Measurements from ENCODE around the gene SUPV3L1. TPM values are rescaled to one million over a fixed set of nuclear protein-coding genes. Genes with fewer than 3 reads are reported as not detected.

SUPV3L1 gene
- total and polyA plus RNA-seq, 12 donors: 23.8 to 139 (median 38.0) TPM

DNA sequence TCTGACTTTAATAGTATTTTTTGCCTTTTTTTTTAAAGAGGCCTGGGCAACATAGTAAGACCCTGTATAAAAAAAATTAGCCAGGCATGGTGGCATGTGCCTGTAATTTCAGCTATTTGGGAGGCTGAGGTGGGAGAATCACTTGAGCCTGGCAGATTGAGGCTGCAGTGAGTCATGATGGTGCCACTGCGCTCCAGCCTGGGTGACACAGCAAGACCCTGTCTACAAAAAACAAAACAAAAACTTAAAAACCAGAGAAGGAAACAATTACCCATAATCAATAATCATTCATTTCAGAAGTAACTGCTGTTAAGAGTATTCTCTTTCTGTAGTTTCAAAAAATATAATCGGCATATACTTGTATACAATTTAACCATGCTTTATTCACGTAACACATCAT is 28.1 kb upstream of the SUPV3L1 start:
- TF ChIP-seq, protein P1, sequence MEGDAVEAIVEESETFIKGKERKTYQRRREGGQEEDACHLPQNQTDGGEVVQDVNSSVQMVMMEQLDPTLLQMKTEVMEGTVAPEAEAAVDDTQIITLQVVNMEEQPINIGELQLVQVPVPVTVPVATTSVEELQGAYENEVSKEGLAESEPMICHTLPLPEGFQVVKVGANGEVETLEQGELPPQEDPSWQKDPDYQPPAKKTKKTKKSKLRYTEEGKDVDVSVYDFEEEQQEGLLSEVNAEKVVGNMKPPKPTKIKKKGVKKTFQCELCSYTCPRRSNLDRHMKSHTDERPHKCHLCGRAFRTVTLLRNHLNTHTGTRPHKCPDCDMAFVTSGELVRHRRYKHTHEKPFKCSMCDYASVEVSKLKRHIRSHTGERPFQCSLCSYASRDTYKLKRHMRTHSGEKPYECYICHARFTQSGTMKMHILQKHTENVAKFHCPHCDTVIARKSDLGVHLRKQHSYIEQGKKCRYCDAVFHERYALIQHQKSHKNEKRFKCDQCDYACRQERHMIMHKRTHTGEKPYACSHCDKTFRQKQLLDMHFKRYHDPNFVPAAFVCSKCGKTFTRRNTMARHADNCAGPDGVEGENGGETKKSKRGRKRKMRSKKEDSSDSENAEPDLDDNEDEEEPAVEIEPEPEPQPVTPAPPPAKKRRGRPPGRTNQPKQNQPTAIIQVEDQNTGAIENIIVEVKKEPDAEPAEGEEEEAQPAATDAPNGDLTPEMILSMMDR (IDR thresholded peaks at IDR 0.05): no peak
- Histone ChIP-seq H3K4me3 (no peak overlapping the region), H3K9me3 (no peaks in the 10 kb centered on the region), H3K4me1 (peaks cover 0 to 8% (median 0%) of the 10 kb centered on the region in 9 donors), H3K27ac (no peak overlapping the region), H3K36me3 (peaks cover 0 to 9% (median 0%) of the 10 kb centered on the region in 9 donors), H3K27me3 (no peaks in the 10 kb centered on the region)
- DNase-seq: no peak
- ATAC-seq: no peak
- 98 to 100% methylated on average over 3 of the region's 3 CpGs for WGBS, 2 donors
- intact Hi-C loops (cut with DNase I): no loop called here

DNA sequence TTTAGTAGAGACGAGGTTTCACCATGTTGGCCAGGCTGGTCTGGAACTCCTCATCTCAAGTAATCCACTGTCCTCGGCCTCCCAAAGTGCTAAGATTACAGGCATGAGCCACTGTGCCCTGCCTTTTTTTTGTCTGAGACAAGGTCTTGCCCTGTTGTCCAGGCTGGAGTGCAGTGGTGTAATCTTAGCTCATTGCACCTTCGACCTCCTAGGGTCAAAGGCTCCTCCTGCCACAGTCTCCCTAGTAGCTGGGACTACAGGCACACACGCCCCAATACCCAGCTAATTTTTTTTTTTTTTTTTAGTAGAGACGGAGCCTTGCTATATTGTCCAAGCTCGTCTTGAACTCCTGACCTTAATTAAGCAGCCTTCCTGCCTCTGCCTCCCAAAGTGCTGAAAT is 26.8 kb upstream of the SUPV3L1 start:
- Histone ChIP-seq H3K4me3 (no peak overlapping the region), H3K27me3 (no peaks in the 10 kb centered on the region), H3K4me1 (no peaks in the 10 kb centered on the region), H3K27ac (no peak overlapping the region), H3K9me3 (no peaks in the 10 kb centered on the region), H3K36me3 (peaks cover 0 to 21% (median 3%) of the 10 kb centered on the region in 9 donors)
- WGBS, 2 donors: 85 to 91% methylated on average over 6 of the region's 6 CpGs
- TF ChIP-seq, protein P1 (IDR thresholded peaks at IDR 0.05): no peak
- ATAC-seq (no peak), DNase-seq (no peak)
- intact Hi-C loops (cut with DNase I): no loop called here

DNA sequence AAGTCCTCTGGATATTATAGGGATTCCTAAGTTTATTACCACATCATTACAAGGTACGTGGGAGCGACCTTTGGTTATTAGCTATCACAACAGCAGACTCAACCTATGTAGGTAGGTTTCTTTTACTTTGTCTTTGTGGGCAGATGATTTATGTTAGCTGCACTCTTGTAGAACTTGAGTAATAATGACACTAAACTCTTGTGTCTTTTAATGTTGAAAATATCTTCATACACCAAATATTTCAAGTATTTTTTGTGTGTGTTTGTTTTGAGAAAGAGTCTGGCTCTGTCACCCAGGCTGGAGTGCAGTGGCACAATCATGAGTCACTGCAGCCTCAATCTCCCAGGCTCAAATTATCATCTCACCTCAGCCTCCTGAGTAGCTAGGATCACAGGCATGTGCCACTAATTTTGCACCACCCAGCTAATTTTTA is 19.2 kb upstream of the SUPV3L1 start:
- ATAC-seq: no peak
- TF ChIP-seq, protein P1 (IDR thresholded peaks at IDR 0.05): no peak

DNA sequence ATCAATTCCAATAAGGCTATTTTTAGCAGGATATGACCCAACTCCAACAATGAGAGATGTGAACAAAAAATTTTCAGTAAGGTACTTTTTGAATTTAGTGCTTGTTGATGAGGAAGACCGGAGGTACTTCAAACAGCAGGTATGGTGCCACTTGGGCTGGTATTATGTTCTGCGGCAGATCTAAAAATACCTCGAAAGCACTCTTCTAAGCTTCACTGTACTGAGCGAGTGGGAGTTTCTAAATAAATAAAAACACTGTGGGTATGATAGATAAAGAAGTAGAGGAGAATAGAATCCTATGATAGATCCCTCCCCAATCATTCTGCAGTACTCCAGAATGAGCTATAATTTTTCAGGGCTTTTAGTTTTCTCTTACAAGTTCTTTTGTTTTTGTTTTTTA is 11.5 kb upstream of the SUPV3L1 start:
- H3K36me3 ChIP-seq: peaks cover 0 to 98% (median 42%) of the 10 kb centered on the region in 9 donors
- no peaks in the 10 kb centered on the region for H3K27me3 ChIP-seq
- TF ChIP-seq, protein P1 (IDR thresholded peaks at IDR 0.05): no peak
- no peak overlapping the region for H3K27ac ChIP-seq
- intact Hi-C loops (cut with DNase I): no loop called here
- peaks cover 0 to 11% (median 0%) of the 10 kb centered on the region in 9 donors for H3K4me1 ChIP-seq
- WGBS, 2 donors: 55 to 68% methylated on average over 4 of the region's 4 CpGs
- DNase-seq (no peak), ATAC-seq (peak in 1 of 8 donors; percentile 53)
- no peak overlapping the region for H3K4me3 ChIP-seq
- H3K9me3 ChIP-seq: no peaks in the 10 kb centered on the region

More for the DNA sequence above, 19.2 kb upstream of the SUPV3L1 start:
- no peaks in the 10 kb centered on the region for H3K4me1 ChIP-seq
- intact Hi-C loops (cut with DNase I): no loop called here
- peaks cover 0 to 92% (median 22%) of the 10 kb centered on the region in 9 donors for H3K36me3 ChIP-seq
- no peak for DNase-seq
- H3K9me3 ChIP-seq: no peaks in the 10 kb centered on the region
- H3K27me3 ChIP-seq: no peaks in the 10 kb centered on the region
- no peak overlapping the region for H3K4me3 ChIP-seq
- no peak overlapping the region for H3K27ac ChIP-seq
- WGBS, 2 donors: 95 to 99% methylated on average over 2 of the region's 2 CpGs
